Astrocyte of the spinal cord (primary cell): Measurements from ENCODE around the gene ABLIM2.

ENCODE experiments used
- DNase-seq: peaks from one replicate; pipeline ENCODE4 v3.0.0; 2011; ENCODE audit warnings: low read depth, low spot score
- H3K4me3 ChIP-seq: 2 replicates; pipeline ENCODE4 v1.5.1; 2011; ENCODE audit warnings: low read depth, mild to moderate bottlenecking, low read length, moderate library complexity
- in situ Hi-C: cut with HindIII; loops from 2 replicates; pipeline ENCODE4 v1.10.0; 2017; ENCODE audit warnings: low sequenced_read_pairs
- TF ChIP-seq, protein P1 (sequence below): IDR thresholded peaks from 2 replicates; pipeline ENCODE4 v1.5.1; 2012; ENCODE audit warnings: low read depth, mild to moderate bottlenecking, low read length, inconsistent platforms

Gene ABLIM2

DNA sequence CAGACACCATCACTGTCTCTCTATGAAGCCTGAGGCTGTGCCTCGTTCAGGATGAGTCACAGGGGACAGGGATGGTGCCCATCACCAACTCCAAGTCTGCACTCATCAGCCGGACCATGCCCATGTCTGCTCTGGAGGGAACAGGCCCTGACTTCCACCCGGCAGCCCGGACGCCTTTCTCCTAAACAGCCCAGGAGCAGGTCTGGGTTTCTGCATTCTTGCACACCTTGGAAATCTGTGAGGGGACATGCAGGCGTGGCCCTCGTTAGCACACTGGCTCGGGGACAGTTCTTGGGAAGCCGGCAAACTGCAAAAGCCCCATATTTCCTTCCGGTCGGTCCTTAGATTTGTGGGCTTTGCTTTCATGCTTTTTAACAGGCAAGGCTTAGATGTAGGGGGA, 151.0 kb downstream of the ABLIM2 start:
- in situ Hi-C loops = no loop called here
- H3K4me3 ChIP-seq = no peak overlapping the region
- TF ChIP-seq, protein P1, sequence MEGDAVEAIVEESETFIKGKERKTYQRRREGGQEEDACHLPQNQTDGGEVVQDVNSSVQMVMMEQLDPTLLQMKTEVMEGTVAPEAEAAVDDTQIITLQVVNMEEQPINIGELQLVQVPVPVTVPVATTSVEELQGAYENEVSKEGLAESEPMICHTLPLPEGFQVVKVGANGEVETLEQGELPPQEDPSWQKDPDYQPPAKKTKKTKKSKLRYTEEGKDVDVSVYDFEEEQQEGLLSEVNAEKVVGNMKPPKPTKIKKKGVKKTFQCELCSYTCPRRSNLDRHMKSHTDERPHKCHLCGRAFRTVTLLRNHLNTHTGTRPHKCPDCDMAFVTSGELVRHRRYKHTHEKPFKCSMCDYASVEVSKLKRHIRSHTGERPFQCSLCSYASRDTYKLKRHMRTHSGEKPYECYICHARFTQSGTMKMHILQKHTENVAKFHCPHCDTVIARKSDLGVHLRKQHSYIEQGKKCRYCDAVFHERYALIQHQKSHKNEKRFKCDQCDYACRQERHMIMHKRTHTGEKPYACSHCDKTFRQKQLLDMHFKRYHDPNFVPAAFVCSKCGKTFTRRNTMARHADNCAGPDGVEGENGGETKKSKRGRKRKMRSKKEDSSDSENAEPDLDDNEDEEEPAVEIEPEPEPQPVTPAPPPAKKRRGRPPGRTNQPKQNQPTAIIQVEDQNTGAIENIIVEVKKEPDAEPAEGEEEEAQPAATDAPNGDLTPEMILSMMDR = no peak
- no peak for DNase-seq

DNA sequence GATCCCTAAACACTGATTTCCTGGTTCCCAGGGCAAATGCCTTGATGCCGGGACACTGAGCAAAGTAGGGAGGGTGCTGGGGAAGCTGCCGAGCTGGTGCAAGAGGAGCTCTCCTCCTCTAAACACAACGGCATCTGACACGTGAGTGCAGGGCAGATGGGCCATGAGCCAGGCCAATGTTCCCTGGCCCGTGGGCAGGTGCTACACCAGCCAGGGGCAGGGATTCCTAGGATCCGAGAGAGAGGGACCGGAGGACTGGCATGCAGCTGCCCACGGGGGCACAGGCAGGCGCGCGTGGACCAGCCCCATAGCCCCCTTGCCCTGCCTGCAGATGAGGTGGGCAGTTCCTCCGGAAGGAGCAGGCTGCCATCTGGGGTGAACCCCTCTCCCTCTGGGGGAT, 152.1 kb downstream of the ABLIM2 start:
- in situ Hi-C loops = no loop called here

GRCh38 chr4:8005814-8006215, 152.8 kb downstream of the ABLIM2 start:
- H3K4me3 ChIP-seq = no peak overlapping the region
- in situ Hi-C loops = no loop called here
- DNase-seq = no peak
- TF ChIP-seq, protein P1 = no peak

More for the DNA sequence above, 152.1 kb downstream of the ABLIM2 start:
- TF ChIP-seq, protein P1 = no peak
- no peak for DNase-seq
- no peak overlapping the region for H3K4me3 ChIP-seq

GRCh38 chr4:8005033-8005808, 153.4 kb downstream of the ABLIM2 start:
- no peak for DNase-seq
- H3K4me3 ChIP-seq = no peak overlapping the region
- in situ Hi-C loops = no loop called here
- TF ChIP-seq, protein P1 = no peak

- H3K4me3 ChIP-seq = no peak overlapping the region
- TF ChIP-seq, protein P1 = no peak
- in situ Hi-C loops = no loop called here
- DNase-seq = no peak
These were observed 154.5 kb downstream of the ABLIM2 start for GRCh38 chr4:8004066-8004465.

GRCh38 chr4:8002525-8003309, 155.9 kb downstream of the ABLIM2 start:
- DNase-seq = no peak
- in situ Hi-C loops = no loop called here
- H3K4me3 ChIP-seq = no peak overlapping the region
- TF ChIP-seq, protein P1 = no peak
